HG02884 (cell line): ENCODE results near the gene NFKBIE.

Experiments
- ATAC-seq: cut with Tn5 transposase; IDR thresholded peaks from one replicate; pipeline ENCODE4 v1.9.1; 2021; ENCODE audit warnings: mild to moderate bottlenecking, moderate library complexity; ENCODE audit not compliant: unreplicated experiment

Gene NFKBIE

DNA sequence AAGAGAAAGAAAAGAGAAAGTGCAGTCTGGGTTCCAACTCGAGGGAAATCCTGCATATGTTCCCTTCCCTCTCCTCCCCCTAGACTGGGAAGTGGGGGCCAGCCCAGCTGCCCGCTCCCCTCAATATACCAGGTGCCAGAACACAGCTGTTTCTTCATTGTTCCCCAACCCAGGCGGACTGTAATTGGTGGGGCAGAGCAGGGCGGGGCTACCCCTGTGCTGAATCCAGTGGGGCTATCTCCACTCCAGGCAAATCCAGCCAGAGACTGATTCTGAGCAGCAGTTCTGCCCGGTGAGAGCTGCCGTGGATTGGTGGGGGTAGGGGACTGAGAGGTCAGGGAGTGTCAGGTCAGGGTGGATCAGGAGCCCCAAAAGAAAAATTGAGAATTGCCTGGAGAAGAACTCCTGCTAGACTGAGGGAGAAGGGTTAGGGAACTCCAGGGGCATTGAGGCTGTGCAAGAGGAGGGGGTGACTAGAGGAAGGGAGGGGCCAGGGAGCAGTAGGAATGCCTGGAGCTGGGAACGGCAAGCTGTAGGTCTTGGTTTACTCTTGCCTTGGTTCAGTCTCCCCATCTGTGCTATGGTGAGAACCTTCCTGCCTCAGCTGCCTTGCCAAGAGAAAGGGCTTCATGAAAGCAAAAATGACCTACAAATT is 48.5 kb downstream of the NFKBIE start, which contains the start of gene MYMX:
MYMX (plus strand) TSS at position 250 of the 655 bp plus-strand sequence. CDS start 546 bp downstream, outside the sequence.
- ATAC-seq, result no peak

GRCh38 chr6:44214307-44214706 is 51.0 kb downstream of the NFKBIE start:
- ATAC-seq, result no peak

GRCh38 chr6:44211284-44211683 is 54.1 kb downstream of the NFKBIE start:
- no peak for ATAC-seq
